ENCODE measurements around the gene PXDN.

Gene PXDN

DNA sequence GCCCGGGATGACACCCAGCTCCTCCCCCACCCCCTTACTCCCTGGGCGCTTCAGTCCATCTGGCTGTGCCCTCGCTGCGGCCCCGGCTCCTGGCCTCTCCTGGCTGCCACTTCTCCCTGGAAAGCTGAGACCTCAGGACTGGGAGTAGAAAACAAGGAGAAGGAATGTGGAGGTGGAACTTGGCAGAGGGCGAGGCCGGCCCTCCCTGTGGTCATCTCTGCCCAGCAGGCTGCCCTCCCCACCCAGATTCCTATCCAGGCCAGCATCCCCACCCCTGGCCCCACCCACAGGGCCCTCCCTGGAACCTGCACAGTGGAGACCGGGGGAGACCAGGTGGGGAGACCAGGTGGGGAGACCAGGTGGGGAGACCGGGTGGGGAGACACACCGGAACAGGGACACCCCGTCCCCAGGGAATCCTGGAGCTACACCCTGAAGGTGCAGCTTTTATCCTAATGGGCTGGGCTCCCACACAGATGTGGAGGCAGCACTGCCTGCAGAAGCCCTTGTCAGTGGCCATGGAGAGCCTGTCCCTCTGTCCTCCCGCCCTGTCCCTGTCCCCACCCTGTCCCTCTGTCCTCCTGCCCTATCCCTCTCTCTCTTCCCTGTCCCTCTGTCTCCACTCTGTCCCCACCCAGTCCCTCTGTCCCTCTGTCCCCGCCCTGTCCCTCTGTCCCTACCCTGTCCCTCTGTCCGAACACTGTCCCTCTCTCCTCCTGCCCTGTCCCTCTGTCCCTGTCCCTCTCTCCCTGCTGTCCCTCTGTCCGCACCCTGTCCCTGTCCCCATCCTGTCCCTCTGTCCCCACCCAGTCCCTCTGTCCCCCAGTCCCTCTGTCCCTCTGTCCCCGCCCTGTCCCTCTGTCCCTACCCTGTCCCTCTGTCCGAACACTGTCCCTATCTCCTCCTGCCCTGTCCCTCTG lies 157.1 kb downstream of the PXDN start:
- DNase-seq (ENCODE audit: low read depth in 3 of 3, low spot score in 1 of 3), result no peak

DNA sequence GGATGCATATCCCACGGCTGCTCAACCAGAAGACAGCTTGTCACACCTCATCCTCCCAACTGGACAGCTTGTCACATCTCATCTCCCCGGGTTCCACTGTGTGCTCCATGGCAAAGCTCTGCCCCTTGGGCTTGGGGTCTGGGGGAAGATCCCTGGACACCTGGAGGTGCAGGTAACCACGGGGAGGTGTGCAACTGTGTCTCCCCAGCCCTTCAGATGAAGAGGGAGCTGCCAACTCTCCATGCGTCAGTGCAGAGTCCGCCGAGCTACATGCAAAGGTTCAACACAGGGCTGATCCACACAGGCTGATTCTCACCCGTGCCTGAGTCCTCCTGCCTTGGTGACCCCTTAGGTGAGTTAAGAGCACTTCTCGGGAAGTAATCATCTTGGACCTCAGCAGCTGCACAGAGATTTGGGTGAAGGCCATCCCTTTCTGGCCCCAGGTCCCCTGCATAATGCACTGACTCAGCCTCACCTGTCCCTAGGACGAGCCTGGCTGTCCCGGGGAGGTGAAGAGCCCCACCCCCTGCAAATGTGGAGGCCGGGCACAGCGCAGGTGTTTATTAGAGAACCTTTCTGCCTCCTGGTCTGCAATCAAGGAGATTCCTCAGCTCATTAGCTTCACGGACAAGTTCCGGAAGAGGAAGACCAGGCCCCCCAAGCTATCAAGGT lies 157.9 kb downstream of the PXDN start:
- DNase-seq (ENCODE audit: low read depth in 3 of 3, low spot score in 1 of 3), result no peak

DNA sequence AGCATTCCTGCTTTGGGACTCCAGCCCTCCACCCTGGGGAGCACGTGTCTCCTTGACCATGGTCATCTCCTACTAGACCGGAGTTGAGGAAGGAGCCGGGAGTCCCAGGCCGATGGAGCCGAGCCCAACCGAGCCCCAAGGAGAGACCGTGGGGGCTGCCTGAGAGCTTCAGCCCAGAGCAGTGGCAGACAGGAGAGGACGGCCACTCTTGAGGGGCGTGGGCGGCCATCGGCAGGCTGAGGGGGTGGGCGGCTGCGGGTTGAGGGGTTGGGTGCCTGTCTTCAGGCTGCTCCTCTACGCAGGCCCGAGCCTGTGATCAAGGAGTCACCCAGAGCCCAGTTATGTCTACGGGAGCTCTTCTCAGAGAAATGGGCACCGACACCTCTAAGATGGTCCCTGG lies 158.7 kb downstream of the PXDN start:
- DNase-seq (ENCODE audit: low read depth in 3 of 3, low spot score in 1 of 3), result no peak

DNA sequence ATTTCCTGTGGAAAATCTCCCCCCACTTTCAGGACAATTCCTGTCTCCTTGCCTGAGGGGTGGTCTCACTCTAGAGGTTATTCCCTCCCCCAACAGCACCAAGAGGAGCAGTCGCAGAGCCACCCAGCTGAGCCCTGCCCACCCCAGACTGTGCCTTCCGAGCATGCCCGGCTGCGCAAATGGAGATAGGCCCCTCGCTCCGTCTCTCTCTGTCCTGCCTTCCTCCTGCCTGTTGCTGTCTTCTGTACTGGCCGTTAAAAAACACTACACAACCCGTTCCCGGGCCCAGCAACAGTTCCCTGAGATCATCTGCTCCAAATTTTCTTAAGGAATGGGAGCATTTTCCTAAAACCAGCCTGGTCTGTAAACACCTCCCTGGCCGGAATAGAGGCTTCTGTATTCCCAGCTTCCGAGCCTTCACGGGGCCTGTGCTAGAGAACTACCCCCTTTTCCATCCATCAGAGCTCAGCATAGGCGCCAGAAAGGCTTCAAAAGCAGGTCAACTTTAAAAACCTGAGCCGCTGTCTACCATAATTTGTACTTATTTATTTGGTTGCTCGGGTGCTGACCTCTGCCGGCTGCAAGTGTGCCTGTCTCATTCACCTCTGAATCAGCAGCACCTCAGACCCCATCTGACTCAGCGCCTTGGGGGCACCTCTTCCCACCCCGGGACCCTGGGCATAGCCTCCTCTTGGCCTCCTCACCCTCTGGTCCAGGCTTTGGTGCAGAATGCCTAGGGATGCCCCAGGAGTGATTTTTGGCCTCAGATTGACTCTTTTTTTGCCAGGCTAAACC lies 159.4 kb downstream of the PXDN start:
- no peak for DNase-seq (ENCODE audit: low read depth in 3 of 3, low spot score in 1 of 3)

DNA sequence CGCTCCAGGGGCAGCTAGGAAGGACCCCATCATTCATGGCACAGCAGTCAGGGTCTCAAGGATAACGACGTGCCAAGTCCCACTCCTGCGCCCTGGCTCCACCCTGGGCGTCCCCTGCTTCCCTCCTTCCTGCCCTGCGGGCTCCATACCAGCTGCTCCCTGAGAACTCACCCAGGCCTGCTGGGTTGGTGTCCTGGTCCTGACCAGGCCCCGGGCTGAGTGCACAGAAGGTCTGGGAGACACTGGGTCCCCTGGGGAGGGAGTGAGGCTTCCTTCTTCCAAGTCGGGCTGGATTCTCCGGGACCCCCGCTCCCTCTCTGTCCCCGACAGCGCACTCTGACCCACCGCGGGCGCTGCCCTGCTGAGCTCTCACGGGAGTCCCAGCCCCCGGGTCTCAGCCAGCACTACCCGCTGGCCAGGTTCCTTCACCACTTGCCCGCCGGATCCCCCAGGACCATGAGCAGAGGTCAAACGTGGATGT lies 160.2 kb downstream of the PXDN start:
- DNase-seq (ENCODE audit: low read depth in 3 of 3, low spot score in 1 of 3), result no peak

DNA sequence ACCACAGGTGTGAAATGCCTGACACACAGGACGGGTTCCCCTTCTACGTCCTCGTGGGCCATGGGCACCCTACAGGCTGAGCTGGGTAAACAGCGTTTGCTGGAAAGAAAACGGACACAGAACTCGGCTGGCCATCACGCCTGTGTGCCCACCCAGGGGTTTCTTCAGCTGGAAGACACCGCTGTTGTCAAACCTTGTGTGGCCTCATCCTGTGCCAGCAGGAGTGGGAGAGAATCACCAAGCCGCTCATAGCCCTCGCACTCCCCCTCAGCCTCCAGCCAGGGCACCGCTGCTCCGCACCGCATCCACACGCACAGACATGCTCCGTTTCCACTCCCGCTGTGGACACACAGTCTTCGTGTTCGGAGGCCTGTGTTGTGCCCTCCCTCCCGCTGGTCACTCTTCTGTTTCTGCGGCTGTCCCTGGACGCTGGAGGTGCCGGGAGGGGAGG lies 161.4 kb downstream of the PXDN start:
- no peak for DNase-seq (ENCODE audit: low read depth in 3 of 3, low spot score in 1 of 3)

DNA sequence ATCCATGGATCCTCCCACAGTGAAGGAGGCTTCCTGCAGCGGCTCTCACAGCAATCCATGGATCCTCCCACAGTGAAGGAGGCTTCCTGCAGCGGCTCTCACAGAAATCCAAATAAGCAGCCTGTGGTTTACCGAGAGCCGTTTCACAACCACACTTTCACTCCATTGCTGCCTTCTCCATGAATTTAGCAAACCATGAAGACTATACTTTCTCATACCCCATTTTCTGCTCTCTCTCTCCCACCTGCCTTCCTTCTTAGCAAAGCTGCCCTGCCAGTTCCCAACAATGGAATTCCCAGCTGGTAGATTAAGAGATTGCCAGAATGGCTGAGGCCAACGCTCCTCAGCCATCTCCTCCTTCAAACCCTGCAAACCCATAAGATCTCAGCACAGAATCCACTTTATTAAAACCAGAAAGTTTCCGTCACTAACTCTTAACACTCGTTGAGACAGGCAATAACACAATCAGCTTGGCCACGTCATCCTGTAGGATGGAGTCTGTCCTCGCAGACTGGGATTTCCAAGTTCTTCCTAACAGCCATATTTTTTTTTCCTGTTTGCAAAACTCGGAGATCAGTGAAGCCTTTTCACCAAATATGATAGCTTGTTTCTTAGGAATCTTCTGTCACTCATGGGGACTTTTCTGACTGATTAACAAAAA lies 162.2 kb downstream of the PXDN start:
- no peak for DNase-seq (ENCODE audit: low read depth in 3 of 3, low spot score in 1 of 3)
